ENCODE measurements around the gene NRSN2.

Gene NRSN2

DNA sequence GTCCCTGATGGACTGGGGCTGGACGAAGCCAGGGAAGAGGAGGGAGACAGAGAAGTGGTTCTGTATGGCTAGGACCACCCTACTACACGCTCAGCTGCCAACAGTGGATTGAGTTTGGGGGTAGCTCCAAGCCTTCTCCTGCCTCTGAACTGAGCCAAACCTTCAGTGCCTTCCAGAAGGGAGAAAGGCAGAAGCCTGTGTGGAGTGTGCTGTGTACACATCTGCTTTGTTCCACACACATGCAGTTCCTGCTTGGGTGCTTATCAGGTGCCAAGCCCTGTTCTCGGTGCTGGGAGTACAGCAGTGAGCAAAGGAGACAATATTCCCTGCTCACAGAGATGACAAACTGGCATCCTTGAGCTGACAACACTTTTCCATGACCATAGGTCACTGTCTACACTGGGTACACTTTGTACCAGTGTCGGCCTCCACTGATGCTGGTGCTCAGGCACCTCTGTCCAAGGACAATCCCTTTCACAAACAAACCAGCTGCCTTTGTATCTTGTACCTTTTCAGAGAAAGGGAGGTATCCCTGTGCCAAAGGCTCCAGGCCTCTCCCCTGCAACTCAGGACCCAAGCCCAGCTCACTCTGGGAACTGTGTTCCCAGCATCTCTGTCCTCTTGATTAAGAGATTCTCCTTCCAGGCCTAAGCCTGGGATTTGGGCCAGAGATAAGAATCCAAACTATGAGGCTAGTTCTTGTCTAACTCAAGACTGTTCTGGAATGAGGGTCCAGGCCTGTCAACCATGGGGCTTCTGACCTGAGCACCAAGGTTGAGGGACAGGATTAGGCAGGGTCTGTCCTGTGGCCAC is 49.9 kb downstream of the NRSN2 start:
- DNase-seq (ENCODE audit: low read depth in 4 of 4, low spot score in 1 of 4), result no peak

- DNase-seq (ENCODE audit: low read depth in 4 of 4, low spot score in 1 of 4), result no peak
These were observed 50.7 kb downstream of the NRSN2 start for GRCh38 chr20:397432-398237.

- DNase-seq (ENCODE audit: low read depth in 4 of 4, low spot score in 1 of 4), result no peak
These were observed 52.3 kb downstream of the NRSN2 start for GRCh38 chr20:399182-399707.

- no peak for DNase-seq (ENCODE audit: low read depth in 4 of 4, low spot score in 1 of 4)
These were observed 53.2 kb downstream of the NRSN2 start for GRCh38 chr20:400128-400453.

DNA sequence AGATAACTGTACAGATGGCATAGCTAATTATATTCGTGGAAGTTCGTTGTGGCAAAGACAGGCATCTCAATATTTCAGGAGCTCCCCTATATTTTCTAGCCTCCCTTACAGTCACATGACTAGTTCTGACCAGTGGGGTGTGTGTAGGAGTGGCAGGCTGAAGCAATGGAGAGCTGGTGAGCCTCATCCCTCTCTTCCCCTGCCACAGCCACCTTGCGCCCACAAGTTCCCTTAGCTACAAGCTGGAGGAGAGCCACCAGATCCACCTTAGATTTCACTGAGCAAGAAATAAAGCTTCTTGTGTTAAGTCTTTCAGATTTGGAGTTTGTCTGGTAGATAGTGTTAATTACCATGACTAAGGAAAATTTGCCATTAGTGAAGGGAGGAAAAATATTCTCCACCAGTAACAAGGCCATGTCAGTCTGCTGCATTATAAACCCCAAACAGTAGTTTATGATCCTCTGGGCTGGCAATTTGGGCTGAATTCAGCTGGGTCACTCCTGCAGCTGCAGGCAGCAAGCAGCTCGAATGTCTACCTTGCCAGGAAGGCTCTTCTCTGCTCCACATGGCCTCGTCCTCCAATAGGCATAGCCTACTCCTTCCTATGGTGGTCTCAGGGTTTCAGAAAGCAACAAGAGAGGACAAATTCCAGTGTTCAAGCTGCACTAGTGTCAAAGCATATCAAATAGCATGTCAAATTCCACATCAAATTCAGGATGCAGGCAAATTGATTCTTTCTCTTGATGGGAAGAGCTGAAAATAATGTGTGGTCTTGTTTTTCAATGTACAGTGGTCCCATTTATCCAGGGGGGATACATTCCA is 53.8 kb downstream of the NRSN2 start:
- no peak for DNase-seq (ENCODE audit: low read depth in 4 of 4, low spot score in 1 of 4)

DNA sequence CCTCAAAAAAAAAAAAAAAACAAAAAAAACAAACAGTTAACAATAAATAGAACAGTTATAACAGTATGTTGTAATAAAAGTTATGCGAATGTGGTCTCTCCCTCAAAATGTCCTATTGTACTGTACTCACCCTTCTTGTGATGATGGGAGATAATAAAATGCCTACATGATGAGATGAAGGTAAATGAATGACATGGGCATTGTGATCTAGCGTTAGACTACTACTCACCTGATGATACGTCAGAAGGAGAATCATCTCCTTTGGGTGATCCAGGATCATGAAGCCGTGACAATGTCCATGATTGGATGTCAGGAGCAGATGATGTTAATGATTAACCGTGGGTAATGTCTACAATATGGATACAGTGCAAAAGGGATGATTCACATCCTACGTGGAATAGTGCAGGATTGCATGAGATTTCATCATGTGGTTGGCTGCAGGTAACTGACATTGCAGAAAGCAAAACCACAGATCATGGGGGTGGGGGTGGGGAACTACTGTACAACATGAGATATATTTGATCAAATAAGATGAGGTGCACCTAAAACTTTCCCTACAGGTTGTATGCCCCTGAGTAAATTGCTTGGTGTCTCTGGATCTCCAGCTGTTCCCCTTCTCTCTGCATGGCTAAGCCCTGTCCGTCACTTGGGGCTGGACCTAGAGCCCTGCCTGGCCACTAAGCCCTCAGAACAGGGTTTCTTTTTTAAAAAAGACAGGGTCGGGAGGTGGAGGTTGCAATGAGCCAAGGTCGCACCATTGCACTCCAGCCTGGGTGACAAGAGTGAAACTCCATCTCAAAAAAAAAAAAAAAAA is 55.0 kb downstream of the NRSN2 start:
- DNase-seq (ENCODE audit: low read depth in 4 of 4, low spot score in 1 of 4), result no peak

- no peak for DNase-seq (ENCODE audit: low read depth in 4 of 4, low spot score in 1 of 4)
These were observed 55.6 kb downstream of the NRSN2 start for GRCh38 chr20:402496-402885.

GRCh38 chr20:402898-403581 is 56.1 kb downstream of the NRSN2 start:
- no peak for DNase-seq (ENCODE audit: low read depth in 4 of 4, low spot score in 1 of 4)

- no peak for DNase-seq (ENCODE audit: low read depth in 4 of 4, low spot score in 1 of 4)
These were observed 56.7 kb downstream of the NRSN2 start for GRCh38 chr20:403582-403957.

DNA sequence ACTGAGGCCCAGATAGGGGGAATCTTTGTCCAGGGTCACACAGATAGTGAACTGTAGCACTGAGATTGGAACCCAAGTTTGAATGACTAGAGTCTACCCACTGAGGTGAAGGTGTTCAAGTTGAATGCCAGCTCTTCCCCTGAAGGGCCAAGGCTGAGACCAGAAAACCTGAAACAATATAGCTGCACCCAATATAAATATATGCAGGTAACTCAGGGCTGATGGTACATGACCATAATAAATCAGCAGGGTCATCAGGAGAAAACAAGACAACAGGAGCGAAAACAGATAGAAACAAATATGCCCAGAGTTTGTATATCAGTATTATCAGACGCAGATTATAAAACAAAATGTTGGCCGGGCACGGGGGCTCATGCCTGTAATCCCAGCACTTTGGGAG is 57.2 kb downstream of the NRSN2 start:
- DNase-seq (ENCODE audit: low read depth in 4 of 4, low spot score in 1 of 4), result no peak
